AML-193 (cell line): ENCODE results near the gene STRIP2.
"Not testable (repeated sequence)": the region's sequence is repeated elsewhere in the genome, so short reads cannot be mapped to it uniquely, and the experiment has no call there.

Experiments used
- DNase-seq, 2 experiments: peaks; one replicate each; lab custom pipeline; 2025; lab: John Stamatoyannopoulos, UW

STRIP2 gene

DNA sequence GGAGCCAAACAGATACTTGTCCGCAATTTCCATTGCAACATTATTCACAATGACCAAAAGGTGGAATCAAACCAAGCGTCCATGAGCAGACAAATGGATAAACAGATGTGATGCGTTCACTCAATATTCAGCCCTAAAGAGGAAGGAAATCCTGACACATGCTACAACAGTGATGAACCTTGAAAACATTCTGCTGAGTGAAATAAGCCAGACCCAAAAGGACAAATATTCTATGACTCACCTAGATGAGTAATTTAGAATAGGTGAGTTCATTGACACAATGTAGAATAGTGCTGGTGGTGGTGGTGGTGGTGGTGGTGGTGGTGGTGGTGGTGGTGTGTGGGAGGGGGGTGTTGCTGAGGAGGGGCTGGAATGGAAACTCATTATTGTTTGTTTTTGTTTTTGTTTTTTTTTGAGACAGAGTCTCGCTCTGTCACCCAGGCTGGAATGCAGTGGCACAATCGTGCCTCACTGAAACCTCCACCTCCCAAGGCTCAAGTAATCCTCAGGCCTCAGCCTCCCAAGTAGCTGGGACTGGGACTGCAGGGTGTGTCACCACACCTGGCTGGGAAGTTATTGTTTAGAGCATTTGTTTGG is 96.7 kb downstream of the STRIP2 start:
- no peak for DNase-seq

DNA sequence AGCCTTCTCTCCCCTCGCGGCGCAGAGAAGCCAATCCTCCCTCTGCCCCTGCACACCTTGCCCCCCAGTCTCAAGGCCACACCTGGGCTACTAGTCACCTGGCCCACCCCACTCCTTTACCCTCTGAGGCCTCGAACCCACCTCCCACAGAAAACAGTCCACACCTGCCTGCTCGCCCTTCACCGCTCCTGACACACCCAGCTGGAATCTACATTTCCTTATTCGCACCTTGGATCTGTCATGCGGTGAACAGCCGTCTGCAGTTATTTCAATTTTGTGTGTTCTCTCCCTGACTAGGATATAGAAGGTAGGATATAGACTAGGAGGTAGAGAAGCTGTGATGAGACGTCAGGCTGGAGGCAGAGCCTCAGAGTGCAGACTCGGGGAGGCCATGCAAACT is 97.5 kb downstream of the STRIP2 start:
- DNase-seq, result no peak

DNA sequence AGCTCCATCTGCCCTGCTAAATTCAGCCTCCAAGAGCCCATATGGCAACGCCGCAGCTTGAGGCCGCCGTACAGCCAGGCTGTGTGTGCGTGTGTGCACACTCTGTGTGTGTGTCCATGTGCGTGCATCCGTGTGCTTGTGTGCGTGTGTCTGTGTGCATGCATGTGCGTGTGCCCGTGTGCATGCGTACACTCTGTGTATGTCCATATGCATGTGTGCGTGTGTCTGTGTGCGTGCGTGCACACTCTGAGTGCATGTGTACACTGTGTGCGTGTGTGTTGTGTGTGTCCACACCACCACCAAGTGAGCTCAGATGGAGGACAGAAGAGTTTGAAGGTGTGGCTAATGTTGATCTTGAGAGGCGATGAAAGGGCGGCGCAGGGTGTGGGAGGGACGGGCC is 98.1 kb downstream of the STRIP2 start:
- no peak for DNase-seq

DNA sequence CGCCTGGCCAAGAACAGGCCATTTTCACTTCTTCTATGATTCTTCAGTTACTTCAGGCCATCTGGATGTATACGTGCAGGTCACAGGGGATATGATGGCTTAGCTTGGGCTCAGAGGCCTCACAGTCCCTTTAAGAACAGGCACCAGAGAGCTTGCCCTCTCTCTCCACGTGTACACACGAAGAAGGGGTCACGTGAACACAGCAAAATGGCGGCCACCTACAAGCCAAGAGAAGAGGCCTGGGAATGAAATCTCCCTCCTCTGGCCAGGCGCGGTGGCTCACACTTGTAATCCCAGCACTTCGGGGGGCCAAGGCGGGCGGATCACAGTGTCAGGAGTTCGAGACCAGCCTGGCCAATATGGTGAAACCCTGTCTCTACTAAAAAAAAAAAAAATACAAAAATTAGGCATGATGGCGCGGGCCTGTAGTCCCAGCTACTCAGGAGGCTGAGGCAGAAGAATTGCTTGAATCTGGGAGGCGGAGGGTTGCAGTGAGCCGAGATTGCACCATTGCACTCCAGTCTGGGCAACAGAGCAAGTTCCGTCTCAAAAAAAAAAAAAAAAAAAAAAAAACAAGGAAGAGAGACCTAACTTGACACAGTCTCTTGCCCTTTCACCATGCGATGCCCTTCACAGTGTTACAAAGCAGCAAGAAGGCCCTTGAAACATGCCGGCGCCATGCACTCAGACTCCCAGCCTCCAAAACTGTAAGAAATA is 100.5 kb downstream of the STRIP2 start:
- not testable (repeated sequence) for DNase-seq

DNA sequence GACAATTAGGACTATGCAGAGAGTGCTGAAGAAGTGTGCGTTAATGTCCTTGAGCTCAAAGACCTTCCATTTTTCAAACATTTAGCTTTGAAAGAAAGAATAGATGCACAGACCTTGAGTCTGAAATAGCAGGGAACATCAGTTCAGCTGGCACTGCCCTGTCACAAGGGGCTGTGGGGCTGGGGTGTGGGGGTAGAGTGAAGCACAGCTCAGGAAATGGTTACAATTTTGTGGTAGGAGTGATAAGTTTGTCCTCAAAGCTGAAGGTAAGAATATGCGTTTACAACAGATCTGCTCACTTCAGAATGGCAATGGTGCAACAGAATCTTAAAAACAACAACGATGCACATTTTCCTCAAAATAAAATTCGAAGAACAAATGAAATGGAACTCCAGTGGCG is 101.7 kb downstream of the STRIP2 start:
- DNase-seq, result no peak

DNA sequence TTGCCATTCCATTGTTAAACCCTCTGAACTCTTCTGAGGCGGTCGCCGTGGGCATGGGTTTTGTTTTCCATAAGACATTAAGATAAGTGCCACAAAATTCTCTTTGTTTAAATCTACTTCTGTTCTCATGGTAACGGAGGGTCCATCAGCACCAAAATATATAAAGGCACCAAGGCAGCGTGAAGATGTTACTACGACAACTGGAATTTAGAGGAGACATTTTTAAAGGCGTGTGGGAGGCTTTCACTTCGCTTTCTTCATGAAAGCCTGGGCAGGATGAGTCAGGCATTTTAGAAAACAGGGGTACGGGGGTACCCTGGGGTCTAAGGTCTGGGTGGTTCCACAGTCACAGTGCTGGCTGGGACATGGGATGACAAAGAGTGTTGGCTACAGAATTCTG is 102.1 kb downstream of the STRIP2 start:
- DNase-seq, result no peak
